Liver (tissue), 9 donors: Measurements from ENCODE around the gene RTN3. TPM values are rescaled to one million over a fixed set of nuclear protein-coding genes. Genes with fewer than 3 reads are reported as not detected.

Experiments used
- DNase-seq: peaks from one replicate; pipeline ENCODE4 v3.0.0-alpha.2; 2017; ENCODE audit warnings: low spot score
- H3K27ac ChIP-seq, 2 donors: one replicate each; pipeline ENCODE4 v1.7.0; 2013; ENCODE audit warnings: inconsistent platforms in 2 of 2, low read length in 2 of 2, control low read depth in 1 of 2, low read depth in 1 of 2, mild to moderate bottlenecking in 1 of 2
- H3K27me3 ChIP-seq, 4 donors: one replicate each; pipeline versions ENCODE4 v1.6.1 to v1.7.0; 2013; ENCODE audit warnings: low read length in 3 of 4, inconsistent platforms in 1 of 4, mild to moderate bottlenecking in 1 of 4, moderate library complexity in 1 of 4; ENCODE audit not compliant: control insufficient read depth in 4 of 4, insufficient read depth in 4 of 4
- H3K36me3 ChIP-seq, 4 donors: one replicate each; pipeline versions ENCODE4 v1.6.1 to v1.7.0; 2013; ENCODE audit warnings: low read length in 3 of 4, mild to moderate bottlenecking in 3 of 4, low read depth in 1 of 4, moderate library complexity in 1 of 4; ENCODE audit not compliant: control insufficient read depth in 4 of 4, insufficient read depth in 3 of 4
- H3K4me1 ChIP-seq, 4 donors: one replicate each; pipeline versions ENCODE4 v1.6.1 to v1.7.0; 2013; ENCODE audit warnings: low read length in 3 of 4, mild to moderate bottlenecking in 3 of 4, moderate library complexity in 1 of 4; ENCODE audit not compliant: control insufficient read depth in 4 of 4, insufficient read depth in 4 of 4
- H3K4me3 ChIP-seq, 3 donors: one replicate each; pipeline versions ENCODE4 v1.6.1 to v1.7.0; 2013; ENCODE audit warnings: low read length in 3 of 3, control low read depth in 1 of 3, low read depth in 1 of 3, mild to moderate bottlenecking in 1 of 3
- H3K9ac ChIP-seq, 2 donors: one replicate each; pipeline ENCODE4 v1.7.0; 2013; ENCODE audit warnings: low read length in 2 of 2, mild to moderate bottlenecking in 2 of 2, moderate library complexity in 2 of 2, control low read depth in 1 of 2, low read depth in 1 of 2
- H3K9me3 ChIP-seq, 4 donors: one replicate each; pipeline versions ENCODE4 v1.6.1 to v1.7.0; 2013; ENCODE audit warnings: low read length in 3 of 4; ENCODE audit not compliant: control insufficient read depth in 4 of 4
- FOXA1 ChIP-seq: IDR thresholded peaks from 2 replicates; pipeline ENCODE4 v1.6.1; 2016; ENCODE audit warnings: antibody characterized with exemption
- FOXA2 ChIP-seq: IDR thresholded peaks from 2 replicates; pipeline ENCODE4 v1.6.1; 2016; ENCODE audit warnings: antibody characterized with exemption
- GABPA ChIP-seq, 2 donors: IDR thresholded peaks in 1 of 2; conservative IDR thresholded peaks in 1 of 2; 2 replicates each; pipeline ENCODE4 v1.6.1; 2016; ENCODE audit warnings: antibody characterized with exemption in 2 of 2, mild to moderate bottlenecking in 1 of 2, moderate library complexity in 1 of 2
- HNF4G ChIP-seq: IDR thresholded peaks from 2 replicates; pipeline ENCODE4 v1.6.1; 2016; ENCODE audit warnings: antibody characterized with exemption
- JUND ChIP-seq, 2 donors: IDR thresholded peaks; 2 replicates each; pipeline ENCODE4 v1.6.1; 2016; ENCODE audit warnings: antibody characterized with exemption in 2 of 2
- NR2F2 ChIP-seq: IDR thresholded peaks from 2 replicates; pipeline ENCODE4 v1.6.1; 2016; ENCODE audit warnings: antibody characterized with exemption
- RAD21 ChIP-seq, 2 donors: IDR thresholded peaks; 2 replicates each; pipeline ENCODE4 v1.6.1; 2016; ENCODE audit warnings: antibody characterized with exemption in 2 of 2, mild to moderate bottlenecking in 2 of 2
- REST ChIP-seq: IDR thresholded peaks from 2 replicates; pipeline ENCODE4 v1.6.1; 2016; ENCODE audit warnings: antibody characterized with exemption, mild to moderate bottlenecking
- RXRA ChIP-seq, 2 donors: IDR thresholded peaks; 2 replicates each; pipeline ENCODE4 v1.6.1; 2017 to 2018; ENCODE audit warnings: antibody characterized with exemption in 2 of 2, mild to moderate bottlenecking in 1 of 2
- SP1 ChIP-seq: IDR thresholded peaks from 2 replicates; pipeline ENCODE4 v1.6.1; 2018; ENCODE audit warnings: antibody characterized with exemption, mild to moderate bottlenecking
- TAF1 ChIP-seq: conservative IDR thresholded peaks from 2 replicates; pipeline ENCODE4 v1.6.1; 2016; ENCODE audit warnings: antibody characterized with exemption, mild to moderate bottlenecking
- YY1 ChIP-seq: IDR thresholded peaks from 2 replicates; pipeline ENCODE4 v1.6.1; 2016; ENCODE audit warnings: antibody characterized with exemption, mild to moderate bottlenecking
- ZBTB33 ChIP-seq: IDR thresholded peaks from 2 replicates; pipeline ENCODE4 v1.6.1; 2016; ENCODE audit warnings: antibody characterized with exemption
- WGBS: extraction: QIAGEN DNeasy Blood & Tissue Kit; methylation state at CpG from one replicate; pipeline ENCODE4 v1.1.7; 2013; 5-methylcytosine and 5-hydroxymethylcytosine counted together
- polyA plus RNA-seq, 2 donors: library from polyadenylated mRNA; stranded (reverse) in 1 of 2; unstranded in 1 of 2; fragments of 200-250 nt in 1 of 2; fragments of >200 nt in 1 of 2; fragmentation: Nextera tagmentation in 1 of 2; extraction: Ambion mirVana in 1 of 2; gene quantifications; one replicate each; pipeline versions ENCODE4 v1.2.1 to v1.2.3, GENCODE V29; 2013 to 2015
- total RNA-seq, 2 donors: library from RNA; depleted of rRNA; stranded (reverse); fragments of >200 nt; gene quantifications; one replicate each; pipeline ENCODE4 v1.2.3, GENCODE V29; 2014
- TF ChIP-seq, protein P1 (sequence below): fragments of 150-350 bp; IDR thresholded peaks from 2 replicates; pipeline ENCODE4 v1.5.1; 2017; ENCODE audit warnings: improper control_type of control experiment, low read depth, low read length; ENCODE audit not compliant: missing input control
- TF ChIP-seq, protein P2 (sequence below): IDR thresholded peaks from 2 replicates; pipeline ENCODE4 v1.6.1; 2016; ENCODE audit warnings: antibody characterized with exemption
- TF ChIP-seq, protein P3 (sequence below): IDR thresholded peaks from 2 replicates; pipeline ENCODE4 v1.6.1; 2016; ENCODE audit warnings: antibody characterized with exemption
- donor health status: healthy.
- donor health status: healthy.
- donor health status: healthy.
- donor health status: healthy.
- donor health status: healthy.

Gene RTN3
- total and polyA plus RNA-seq, 4 donors: 29.7 to 49.3 (median 31.4) TPM

DNA sequence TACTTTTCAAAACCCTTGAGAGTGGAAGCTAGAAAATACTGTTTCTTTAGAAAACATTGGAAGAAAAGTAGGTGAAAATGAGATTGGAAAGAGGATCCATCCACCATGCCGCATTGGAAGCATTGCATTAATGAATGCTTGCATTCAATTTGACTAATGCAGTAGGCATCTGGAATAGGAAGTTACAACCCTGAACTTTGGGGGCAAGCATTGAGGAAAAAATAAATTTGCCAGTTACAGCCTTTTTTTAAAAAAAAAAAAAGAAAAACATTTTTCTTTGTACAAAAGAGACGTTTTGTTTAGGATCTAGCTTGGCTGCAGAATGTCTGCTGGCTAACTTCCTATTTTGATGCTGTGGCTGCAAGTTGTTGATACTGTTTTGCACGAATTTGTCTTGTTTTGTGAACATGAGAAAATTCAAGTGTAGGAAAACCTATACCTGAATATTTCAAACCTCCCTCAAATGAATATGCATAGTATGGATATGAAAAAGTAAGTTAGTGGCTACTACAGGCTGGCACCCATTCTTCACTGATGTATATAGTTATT is 28.1 kb downstream of the RTN3 start:
- WGBS: 68% methylated on average over 3 of the region's 3 CpGs
- Histone ChIP-seq H3K9ac (no peak overlapping the region), H3K36me3 (peaks cover 0 to 2% (median under 1%) of the 10 kb centered on the region in 4 donors), H3K9me3 (no peaks in the 10 kb centered on the region), H3K27ac (no peak overlapping the region), H3K27me3 (no peaks in the 10 kb centered on the region), H3K4me1 (peaks cover 0 to 1% (median 0%) of the 10 kb centered on the region in 4 donors), H3K4me3 (no peak overlapping the region)
- DNase-seq: no peak
- TF ChIP-seq GABPA (IDR thresholded peaks at IDR 0.05 in 1 of 2, conservative IDR thresholded peaks at IDR 0.05 in 1 of 2): no peak
- TF ChIP-seq, protein P1, sequence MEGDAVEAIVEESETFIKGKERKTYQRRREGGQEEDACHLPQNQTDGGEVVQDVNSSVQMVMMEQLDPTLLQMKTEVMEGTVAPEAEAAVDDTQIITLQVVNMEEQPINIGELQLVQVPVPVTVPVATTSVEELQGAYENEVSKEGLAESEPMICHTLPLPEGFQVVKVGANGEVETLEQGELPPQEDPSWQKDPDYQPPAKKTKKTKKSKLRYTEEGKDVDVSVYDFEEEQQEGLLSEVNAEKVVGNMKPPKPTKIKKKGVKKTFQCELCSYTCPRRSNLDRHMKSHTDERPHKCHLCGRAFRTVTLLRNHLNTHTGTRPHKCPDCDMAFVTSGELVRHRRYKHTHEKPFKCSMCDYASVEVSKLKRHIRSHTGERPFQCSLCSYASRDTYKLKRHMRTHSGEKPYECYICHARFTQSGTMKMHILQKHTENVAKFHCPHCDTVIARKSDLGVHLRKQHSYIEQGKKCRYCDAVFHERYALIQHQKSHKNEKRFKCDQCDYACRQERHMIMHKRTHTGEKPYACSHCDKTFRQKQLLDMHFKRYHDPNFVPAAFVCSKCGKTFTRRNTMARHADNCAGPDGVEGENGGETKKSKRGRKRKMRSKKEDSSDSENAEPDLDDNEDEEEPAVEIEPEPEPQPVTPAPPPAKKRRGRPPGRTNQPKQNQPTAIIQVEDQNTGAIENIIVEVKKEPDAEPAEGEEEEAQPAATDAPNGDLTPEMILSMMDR: no peak
- TF ChIP-seq RXRA (IDR thresholded peaks at IDR 0.05): no peak
- TF ChIP-seq, protein P2, sequence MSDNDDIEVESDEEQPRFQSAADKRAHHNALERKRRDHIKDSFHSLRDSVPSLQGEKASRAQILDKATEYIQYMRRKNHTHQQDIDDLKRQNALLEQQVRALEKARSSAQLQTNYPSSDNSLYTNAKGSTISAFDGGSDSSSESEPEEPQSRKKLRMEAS: no peak
- TF ChIP-seq REST: no peak
- no peak for TF ChIP-seq HNF4G
- TF ChIP-seq FOXA1: no peak
- no peak for TF ChIP-seq JUND (IDR thresholded peaks at IDR 0.05)
- TF ChIP-seq, protein P3, sequence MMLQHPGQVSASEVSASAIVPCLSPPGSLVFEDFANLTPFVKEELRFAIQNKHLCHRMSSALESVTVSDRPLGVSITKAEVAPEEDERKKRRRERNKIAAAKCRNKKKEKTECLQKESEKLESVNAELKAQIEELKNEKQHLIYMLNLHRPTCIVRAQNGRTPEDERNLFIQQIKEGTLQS: no peak
- TF ChIP-seq TAF1: no peak
- no peak for TF ChIP-seq NR2F2
- TF ChIP-seq YY1: no peak
- TF ChIP-seq RAD21 (IDR thresholded peaks at IDR 0.05): no peak

DNA sequence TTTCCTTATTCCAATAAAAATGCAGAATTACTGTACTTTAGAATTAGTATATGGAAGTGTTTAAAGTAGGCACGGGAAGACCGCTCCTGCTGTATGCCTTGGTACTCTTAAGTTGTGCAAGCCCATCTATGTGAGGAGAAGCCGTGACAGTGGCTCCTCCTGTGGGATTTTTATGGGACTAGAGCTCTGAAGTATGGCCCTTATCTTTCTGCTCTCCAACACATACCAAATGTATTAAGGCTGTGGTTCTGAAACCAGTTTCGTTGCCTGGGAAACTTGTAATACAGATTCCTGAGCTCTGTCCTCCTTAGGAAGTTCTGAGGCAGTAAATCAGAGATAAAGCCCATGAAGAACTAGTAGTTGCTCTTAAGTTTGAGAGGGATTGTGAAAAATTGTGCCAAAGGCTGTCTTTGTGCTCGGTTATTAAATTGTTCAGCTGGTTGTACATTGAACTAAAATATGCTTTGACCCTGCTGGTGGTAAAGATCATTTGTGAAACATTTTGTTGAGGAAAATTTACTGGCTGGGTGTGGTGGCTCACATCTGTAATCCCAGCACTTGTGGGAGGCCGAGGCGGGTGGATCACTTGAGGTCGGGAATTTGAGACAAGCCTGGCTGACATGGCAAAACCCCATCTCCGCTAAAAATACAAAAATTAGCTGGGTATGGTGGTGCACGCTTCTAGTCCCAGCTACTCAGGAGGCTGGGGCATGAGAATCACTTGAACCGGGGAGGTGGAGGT is 29.3 kb downstream of the RTN3 start:
- H3K9ac ChIP-seq: no peak overlapping the region
- peaks cover 0 to 1% (median 0%) of the 10 kb centered on the region in 4 donors for H3K4me1 ChIP-seq
- DNase-seq: no peak
- 89% methylated on average over 11 of the region's 11 CpGs for WGBS
- no peak for TF ChIP-seq FOXA2
- no peak for TF ChIP-seq TAF1
- no peak for TF ChIP-seq ZBTB33
- TF ChIP-seq JUND (IDR thresholded peaks at IDR 0.05): no peak
- TF ChIP-seq, protein P3: no peak
- no peak for TF ChIP-seq REST
- no peak for TF ChIP-seq SP1
- peak; percentile 23 to 43 for TF ChIP-seq RAD21 (IDR thresholded peaks at IDR 0.05)
- peaks cover 0 to 2% (median under 1%) of the 10 kb centered on the region in 4 donors for H3K36me3 ChIP-seq
- H3K4me3 ChIP-seq: no peak overlapping the region
- H3K9me3 ChIP-seq: no peaks in the 10 kb centered on the region
- H3K27me3 ChIP-seq: no peaks in the 10 kb centered on the region
- H3K27ac ChIP-seq: no peak overlapping the region
